Peyer's patch (tissue), 4 donors: ENCODE data around the gene RAD54L.

ENCODE experiments used
- CTCF ChIP-seq, 6 experiments: fragments of 450-650 bp in 4 of 6; fragments of 200-600 bp in 2 of 6; sonication (generic) in 1 of 6; IDR thresholded peaks; one replicate each; pipeline ENCODE4 v1.5.1; 2017 to 2019; ENCODE audit warnings: antibody characterized with exemption in 6 of 6, mild to moderate bottlenecking in 3 of 6, moderate library complexity in 1 of 6
- POLR2A ChIP-seq, 2 donors: fragments of 450-650 bp; IDR thresholded peaks; one replicate each; pipeline ENCODE4 v1.5.1; 2017; ENCODE audit warnings: antibody characterized with exemption in 2 of 2, mild to moderate bottlenecking in 2 of 2, moderate library complexity in 2 of 2

GRCh38 chr1:46219551-46220520 lies 27.7 kb upstream of the RAD54L start:
- TF ChIP-seq CTCF (IDR thresholded peaks at IDR 0.05) (no peak), POLR2A (IDR thresholded peaks at IDR 0.05) (no peak)
